ENCODE data around the gene LRRFIP1. TPM values are rescaled to one million over a fixed set of nuclear protein-coding genes. Genes with fewer than 3 reads are reported as not detected.

Gene LRRFIP1
- total and polyA plus RNA-seq, 4 donors: 79.7 to 194 (median 94.1) TPM

- peak in 2 of 3 donors; percentile 37 to 67 for DNase-seq
- Histone ChIP-seq H3K27ac (ENCODE audit: low read depth in 1 of 2, low read length in 1 of 2) (peak overlapping the region in 1 of 2 donors; percentile 62), H3K36me3 (ENCODE audit: control insufficient read depth in 4 of 4, insufficient read depth in 4 of 4, low read length in 4 of 4) (peaks cover 4 to 9% (median 5%) of the 10 kb centered on the region in 4 donors), H3K27me3 (ENCODE audit: control insufficient read depth in 3 of 3, insufficient read depth in 3 of 3, low read length in 2 of 3) (no peaks in the 10 kb centered on the region), H3K4me3 (no peak overlapping the region), H3K9ac (ENCODE audit: insufficient read depth in 1 of 2, low read length in 2 of 2) (no peak overlapping the region), H3K4me1 (ENCODE audit: control insufficient read depth in 5 of 5, insufficient read depth in 5 of 5, low read length in 5 of 5) (peaks cover 9 to 32% (median 24%) of the 10 kb centered on the region in 5 donors), H3K9me3 (ENCODE audit: control insufficient read depth in 4 of 4, insufficient read depth in 3 of 4, low read length in 3 of 4) (no peaks in the 10 kb centered on the region)
- WGBS, 2 donors: 73 to 80% methylated on average over 9 of the region's 9 CpGs
- TF ChIP-seq CTCF (IDR thresholded peaks at IDR 0.05; ENCODE audit: control extremely low read depth, extremely low read depth): no peak
- no peak for ATAC-seq (ENCODE audit: insufficient read depth, low FRiP score)
Measured at GRCh38 chr2:237737196-237737865, 109.9 kb downstream of the LRRFIP1 start.

- peaks cover 7 to 27% (median 23%) of the 10 kb centered on the region in 5 donors for H3K4me1 ChIP-seq (ENCODE audit: control insufficient read depth in 5 of 5, insufficient read depth in 5 of 5, low read length in 5 of 5)
- WGBS, 2 donors: 84 to 85% methylated on average over 10 of the region's 10 CpGs
- DNase-seq (no peak), ATAC-seq (ENCODE audit: insufficient read depth, low FRiP score) (no peak)
- no peaks in the 10 kb centered on the region for H3K9me3 ChIP-seq (ENCODE audit: control insufficient read depth in 4 of 4, insufficient read depth in 3 of 4, low read length in 3 of 4)
- H3K9ac ChIP-seq (ENCODE audit: insufficient read depth in 1 of 2, low read length in 2 of 2): no peak overlapping the region
- H3K36me3 ChIP-seq (ENCODE audit: control insufficient read depth in 4 of 4, insufficient read depth in 4 of 4, low read length in 4 of 4): peaks cover 4 to 9% (median 5%) of the 10 kb centered on the region in 4 donors
- peak overlapping the region in 1 of 2 donors; percentile 83 for H3K27ac ChIP-seq (ENCODE audit: low read depth in 1 of 2, low read length in 1 of 2)
- no peak for TF ChIP-seq CTCF (IDR thresholded peaks at IDR 0.05; ENCODE audit: control extremely low read depth, extremely low read depth)
- H3K27me3 ChIP-seq (ENCODE audit: control insufficient read depth in 3 of 3, insufficient read depth in 3 of 3, low read length in 2 of 3): no peaks in the 10 kb centered on the region
- H3K4me3 ChIP-seq: no peak overlapping the region
Measured at GRCh38 chr2:237738255-237738654, 110.9 kb downstream of the LRRFIP1 start.

- WGBS, 2 donors: 60 to 70% methylated on average over 15 of the region's 15 CpGs
- H3K27me3 ChIP-seq (ENCODE audit: control insufficient read depth in 3 of 3, insufficient read depth in 3 of 3, low read length in 2 of 3): no peaks in the 10 kb centered on the region
- ATAC-seq (ENCODE audit: insufficient read depth, low FRiP score): no peak
- no peak overlapping the region for H3K9ac ChIP-seq (ENCODE audit: insufficient read depth in 1 of 2, low read length in 2 of 2)
- DNase-seq: no peak
- H3K9me3 ChIP-seq (ENCODE audit: control insufficient read depth in 4 of 4, insufficient read depth in 3 of 4, low read length in 3 of 4): no peaks in the 10 kb centered on the region
- no peak overlapping the region for H3K4me3 ChIP-seq
- H3K27ac ChIP-seq (ENCODE audit: low read depth in 1 of 2, low read length in 1 of 2): peak overlapping the region; percentile 61 to 83
- H3K4me1 ChIP-seq (ENCODE audit: control insufficient read depth in 5 of 5, insufficient read depth in 5 of 5, low read length in 5 of 5): peaks cover 6 to 22% (median 18%) of the 10 kb centered on the region in 5 donors
- peaks cover 4 to 9% (median 6%) of the 10 kb centered on the region in 4 donors for H3K36me3 ChIP-seq (ENCODE audit: control insufficient read depth in 4 of 4, insufficient read depth in 4 of 4, low read length in 4 of 4)
- no peak for TF ChIP-seq CTCF (IDR thresholded peaks at IDR 0.05; ENCODE audit: control extremely low read depth, extremely low read depth)
Measured at GRCh38 chr2:237739101-237739500, 111.7 kb downstream of the LRRFIP1 start.
